Activated CD8-positive, alpha-beta memory T cell treated with anti-CD3 and anti-CD28 coated beads for 1 hour (primary cell): Measurements from ENCODE around the gene ECD.
"Not testable (repeated sequence)": the region's sequence is repeated elsewhere in the genome, so short reads cannot be mapped to it uniquely, and the experiment has no call there.

Source experiments
- DNase-seq, 2 donors: peaks; one replicate each; pipeline ENCODE4 v3.0.0-alpha.2; 2020; ENCODE audit warnings: low read depth in 1 of 2; ENCODE audit errors: extremely low read depth in 1 of 2

ECD gene

DNA sequence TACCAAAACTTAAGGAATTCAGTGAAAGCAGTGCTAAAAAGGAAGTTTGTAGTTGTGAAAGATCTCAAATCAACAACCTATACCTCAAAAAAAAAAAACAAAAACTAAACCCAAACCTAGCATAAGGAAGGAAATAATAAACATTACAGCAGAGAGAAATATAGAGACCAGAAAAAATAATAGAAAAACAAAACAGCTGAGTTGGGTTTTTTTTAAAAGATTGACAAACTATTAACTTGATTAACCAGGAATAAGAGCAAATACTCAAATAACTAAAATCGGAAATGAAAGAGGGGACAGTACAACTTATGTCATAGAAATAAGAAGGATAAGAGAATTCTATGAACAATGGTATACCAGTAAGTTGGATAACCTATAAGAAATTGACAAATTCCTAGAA lies 6.7 kb downstream of the ECD start:
- no peak for DNase-seq

DNA sequence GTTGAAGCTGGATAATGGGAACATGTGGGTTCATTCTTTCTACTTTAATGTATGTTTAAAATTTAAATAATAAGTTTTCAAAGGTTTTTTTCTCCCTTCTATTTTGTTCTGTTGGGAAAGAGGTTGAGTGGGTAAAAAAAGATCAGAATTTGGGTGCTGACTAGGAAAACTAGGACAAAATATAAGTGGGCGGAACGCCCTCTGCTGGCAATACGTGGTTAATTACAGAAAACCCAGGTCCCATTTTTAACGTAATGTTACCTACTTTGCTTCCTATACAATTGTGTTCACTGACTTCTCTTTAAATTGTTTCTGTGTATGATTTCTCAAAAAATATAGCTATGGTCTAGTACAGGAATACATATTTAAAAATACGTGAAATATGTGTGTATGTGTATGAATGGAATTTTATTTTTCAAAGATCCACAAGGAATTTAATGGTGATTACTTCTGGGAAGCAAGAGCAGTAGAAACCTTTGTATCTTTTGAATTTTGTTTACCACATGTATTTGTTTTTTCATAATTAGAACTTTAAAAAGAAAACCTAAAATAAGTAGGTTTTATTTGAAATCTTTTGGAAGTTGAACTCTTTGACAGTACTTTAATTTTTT lies 8.7 kb downstream of the ECD start:
- peak; percentile 15 to 32 for DNase-seq

DNA sequence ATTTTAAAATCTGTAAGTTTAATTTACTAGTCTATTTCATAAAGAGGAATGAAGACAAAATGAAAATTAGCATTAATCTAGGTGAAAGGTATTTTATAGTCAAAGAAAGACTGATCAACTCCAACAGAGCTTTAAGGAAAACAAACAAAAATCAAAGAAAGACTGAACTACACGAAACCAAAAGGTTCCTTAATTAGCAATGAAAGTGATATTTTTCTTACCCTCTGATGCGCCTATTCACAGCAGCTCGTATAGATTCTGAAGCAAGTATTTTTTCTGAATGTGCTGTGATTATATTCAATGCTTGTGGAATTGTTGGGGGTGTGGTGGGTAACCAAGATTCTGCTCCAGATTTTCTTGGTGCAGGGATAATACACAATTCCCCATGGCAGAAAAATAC lies 11.8 kb downstream of the ECD start:
- no peak for DNase-seq

DNA sequence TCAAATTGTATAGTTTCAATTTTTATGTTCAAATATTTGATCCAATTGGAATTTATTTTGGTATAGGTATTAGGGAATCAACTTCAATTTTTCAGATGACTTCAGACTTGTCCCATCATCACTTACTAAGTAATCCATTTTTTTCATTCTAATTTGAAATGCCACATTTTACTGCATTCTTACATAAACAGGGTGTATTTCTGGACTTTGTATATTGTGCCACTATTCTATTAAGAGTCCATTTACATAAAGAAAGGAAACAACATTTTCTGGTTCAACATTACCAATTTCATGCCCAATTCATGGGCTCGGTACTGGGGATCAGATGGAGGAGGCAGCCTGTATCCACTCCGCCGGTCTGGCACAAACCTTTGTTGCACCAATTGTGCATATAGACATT lies 15.8 kb downstream of the ECD start:
- no peak for DNase-seq

DNA sequence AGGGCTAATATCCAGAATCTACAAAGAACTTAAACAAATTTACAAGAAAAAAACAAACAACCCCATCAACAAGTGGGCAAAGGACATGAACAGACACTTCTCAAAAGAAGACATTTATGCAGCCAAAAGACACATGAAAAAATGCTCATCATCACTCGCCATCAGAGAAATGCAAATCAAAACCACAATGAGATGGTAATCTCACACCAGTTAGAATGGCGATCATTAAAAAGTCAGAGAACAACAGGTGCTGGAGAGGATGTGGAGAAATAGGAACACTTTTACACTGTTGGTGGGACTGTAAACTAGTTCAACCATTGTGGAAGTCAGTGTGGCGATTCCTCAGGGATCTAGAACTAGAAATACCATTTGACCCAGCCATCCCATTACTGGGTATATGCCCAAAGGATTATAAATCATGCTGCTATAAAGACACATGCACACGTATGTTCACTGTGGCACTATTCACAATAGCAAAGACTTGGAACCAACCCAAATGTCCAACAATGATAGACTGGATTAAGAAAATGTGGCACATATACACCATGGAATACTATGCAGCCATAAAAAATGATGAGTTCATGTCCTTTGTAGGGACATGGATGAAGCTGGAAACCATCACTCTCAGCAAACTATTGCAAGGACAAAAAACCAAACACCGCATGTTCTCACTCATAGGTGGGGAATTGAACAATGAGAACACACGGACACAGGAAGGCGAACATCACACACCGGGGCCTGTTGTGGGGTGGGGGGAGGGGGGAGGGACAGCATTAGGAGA lies 17.0 kb downstream of the ECD start:
- not testable (repeated sequence) for DNase-seq

DNA sequence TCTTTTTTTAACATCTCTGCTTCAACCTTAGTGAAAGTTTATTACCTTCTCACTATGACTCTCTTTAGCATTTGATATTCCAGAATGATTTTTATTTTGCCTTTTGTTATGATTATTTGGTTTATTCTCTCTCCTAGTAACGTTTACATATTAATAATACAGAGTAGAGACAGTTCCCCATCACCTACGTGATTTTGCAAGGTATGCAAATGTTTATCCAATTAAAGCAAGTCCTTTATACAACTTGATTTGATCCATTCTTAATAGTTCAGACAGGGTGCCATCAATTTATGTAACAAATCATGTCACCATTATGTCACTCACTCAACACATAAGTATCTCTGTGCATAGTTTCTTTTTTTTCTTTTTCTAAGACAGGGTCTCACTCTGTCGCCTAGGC lies 26.2 kb downstream of the ECD start:
- DNase-seq: no peak

DNA sequence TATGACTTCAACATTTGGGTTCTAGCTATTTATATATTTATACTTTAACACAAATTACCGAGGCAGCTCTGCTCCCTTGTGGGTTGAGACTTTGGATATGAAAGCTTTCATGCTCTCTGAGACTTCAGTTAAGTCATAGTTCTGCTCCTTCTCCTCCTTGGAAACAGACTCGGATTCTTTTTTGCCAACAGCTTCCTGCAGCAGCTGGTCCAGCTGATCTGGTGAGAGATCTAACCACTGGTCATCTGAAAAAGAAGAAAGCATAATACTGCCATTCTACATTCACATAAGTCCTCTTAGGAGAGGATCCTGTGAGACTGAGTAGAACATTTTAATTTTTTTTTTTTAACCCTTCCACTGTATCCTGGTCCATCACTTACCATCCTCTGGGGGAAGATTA lies 28.6 kb downstream of the ECD start:
- no peak for DNase-seq

DNA sequence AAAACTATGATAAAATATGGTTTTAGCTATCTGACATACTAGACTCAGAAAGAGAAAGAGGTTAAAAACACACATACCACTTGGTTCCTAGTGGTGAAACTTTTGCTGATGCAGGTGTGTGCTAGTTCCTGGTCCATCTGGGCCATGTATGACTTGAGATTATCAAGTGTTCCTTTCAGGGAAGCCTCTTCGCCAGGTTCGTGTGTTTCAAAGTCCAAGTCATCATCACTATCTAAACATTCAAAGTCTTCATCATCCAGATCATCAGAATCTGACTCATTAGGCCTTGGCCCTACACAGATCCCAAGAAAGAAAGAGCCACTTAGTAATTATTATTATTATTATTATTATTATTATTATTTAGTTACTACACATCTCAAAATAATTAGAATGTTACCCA lies 31.2 kb downstream of the ECD start:
- no peak for DNase-seq

DNA sequence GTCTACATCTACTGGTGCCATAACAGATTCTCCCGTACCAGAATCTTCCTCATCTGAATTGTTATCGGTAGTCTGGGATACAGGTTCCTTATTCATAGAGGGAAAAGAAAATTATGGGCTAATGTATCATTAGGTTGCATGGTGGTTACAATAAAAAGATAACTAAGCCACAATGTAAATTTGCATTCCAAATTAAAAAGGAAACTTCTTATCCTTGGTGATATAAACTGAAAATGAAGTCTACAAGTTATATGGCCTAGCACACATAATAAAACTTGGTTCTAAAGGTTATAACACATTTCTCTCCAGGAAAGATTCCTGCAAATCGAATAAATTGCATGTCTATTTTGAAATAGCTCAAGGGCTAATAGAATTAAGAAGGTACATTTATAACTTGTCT lies 33.1 kb downstream of the ECD start:
- DNase-seq: no peak

DNA sequence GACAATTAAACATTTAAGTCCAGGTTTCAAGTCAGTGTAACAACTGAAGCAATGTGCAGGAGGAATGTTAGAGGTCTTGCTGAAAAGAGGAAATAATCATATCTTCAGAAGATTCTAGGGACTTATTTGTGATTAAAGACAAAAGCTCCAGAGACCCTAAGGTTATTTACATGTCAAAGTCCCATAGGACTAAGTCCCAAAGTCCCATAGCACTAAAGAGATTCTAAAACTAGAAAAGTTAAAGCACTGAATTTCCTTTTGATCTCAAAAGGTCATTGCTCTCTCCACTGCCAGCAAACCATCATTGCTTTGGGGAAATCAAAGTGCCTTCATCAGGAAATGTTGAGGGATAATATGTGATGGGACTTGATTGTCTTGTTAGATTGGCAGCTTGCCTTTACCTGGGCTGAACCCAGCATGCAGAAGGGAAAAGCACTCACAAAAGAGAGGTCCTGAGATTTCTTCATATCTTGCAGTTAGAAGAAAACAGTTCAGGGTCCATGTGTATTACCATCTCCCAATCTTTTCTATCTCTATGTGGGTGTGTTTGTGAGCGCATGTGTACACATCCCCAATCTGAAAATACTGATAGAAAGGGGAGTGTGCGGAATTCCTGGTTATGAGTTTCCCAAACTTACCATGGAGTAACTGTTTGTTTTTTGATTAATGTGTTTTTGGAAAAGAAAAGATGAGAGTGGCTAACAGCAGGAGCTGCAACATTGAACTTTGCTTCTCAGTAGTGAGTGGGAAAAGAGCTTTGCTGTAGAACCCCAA lies 35.7 kb downstream of the ECD start:
- no peak for DNase-seq

DNA sequence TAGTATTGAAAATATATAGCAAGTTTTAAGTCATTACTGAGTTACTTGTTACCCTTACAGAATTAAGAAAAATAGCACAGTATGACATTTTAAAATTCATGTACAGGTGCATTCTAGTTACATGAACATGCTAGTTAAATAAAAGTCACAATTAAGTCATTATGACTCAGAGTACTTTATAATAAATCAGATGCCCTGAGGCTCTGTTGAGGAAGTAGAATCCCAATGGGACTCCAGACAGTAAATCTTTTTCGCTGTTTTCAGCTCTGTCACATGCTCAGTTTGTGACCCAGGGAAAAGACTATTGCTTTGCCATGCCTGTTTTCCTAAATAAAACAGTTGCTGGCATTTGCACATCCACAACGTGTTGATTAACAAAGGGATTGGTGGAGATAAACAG lies 36.5 kb downstream of the ECD start:
- DNase-seq: no peak

DNA sequence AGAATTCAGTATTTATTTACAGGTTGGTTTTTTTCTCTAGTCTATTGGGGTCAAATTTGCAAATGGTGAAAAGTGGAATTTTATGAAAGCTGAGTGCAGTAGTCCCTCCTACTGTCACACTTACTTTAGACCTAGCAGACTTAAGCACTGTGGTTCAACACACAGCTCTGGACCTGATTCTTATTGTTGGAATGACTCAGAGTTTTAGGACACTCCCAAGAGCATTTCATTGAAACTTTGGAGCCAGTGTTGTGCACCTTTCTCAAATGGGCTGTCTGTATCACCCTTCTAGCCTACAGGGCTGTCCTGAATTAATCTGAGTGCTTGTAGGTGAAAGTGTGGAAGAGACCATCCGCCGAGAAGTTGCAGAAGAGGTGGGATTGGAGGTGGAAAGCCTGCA lies 41.5 kb downstream of the ECD start:
- no peak for DNase-seq

DNA sequence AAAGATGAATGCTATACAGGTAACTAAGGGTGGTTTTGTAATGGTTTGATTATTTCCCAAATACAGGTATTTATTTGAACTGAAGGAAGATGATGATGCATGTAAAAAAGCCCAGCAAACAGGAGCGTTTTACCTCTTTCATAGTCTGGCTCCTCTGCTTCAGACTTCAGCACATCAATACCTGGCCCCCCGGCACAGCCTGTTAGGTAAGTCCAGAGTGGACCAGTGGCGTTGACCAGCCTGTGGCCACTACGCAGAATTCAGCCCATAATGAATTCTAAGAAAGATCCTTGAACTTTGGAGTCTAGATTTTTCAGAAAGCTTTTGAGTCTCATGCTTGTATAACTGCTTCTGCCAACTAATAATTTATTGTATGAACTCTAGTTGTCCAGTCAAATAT lies 47.9 kb downstream of the ECD start:
- DNase-seq: no peak

DNA sequence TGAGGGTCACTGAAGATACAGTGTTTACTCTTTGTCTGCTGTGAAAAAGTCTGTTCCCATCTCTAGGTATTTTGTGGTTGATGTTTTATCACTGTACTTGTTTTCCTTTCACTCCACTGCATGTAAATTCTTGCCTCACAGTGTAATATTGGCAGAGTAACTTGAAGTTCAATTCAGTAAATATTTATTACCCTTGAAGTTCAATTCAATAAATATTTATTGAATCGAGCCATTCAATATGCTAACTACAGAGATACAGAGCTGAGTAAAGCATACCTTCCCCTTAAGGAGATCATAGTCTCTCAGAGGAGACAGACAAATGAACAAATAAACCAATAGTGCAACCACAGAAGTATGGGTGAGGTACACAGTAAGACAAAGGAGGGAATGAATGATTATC lies 48.4 kb downstream of the ECD start:
- DNase-seq: no peak

DNA sequence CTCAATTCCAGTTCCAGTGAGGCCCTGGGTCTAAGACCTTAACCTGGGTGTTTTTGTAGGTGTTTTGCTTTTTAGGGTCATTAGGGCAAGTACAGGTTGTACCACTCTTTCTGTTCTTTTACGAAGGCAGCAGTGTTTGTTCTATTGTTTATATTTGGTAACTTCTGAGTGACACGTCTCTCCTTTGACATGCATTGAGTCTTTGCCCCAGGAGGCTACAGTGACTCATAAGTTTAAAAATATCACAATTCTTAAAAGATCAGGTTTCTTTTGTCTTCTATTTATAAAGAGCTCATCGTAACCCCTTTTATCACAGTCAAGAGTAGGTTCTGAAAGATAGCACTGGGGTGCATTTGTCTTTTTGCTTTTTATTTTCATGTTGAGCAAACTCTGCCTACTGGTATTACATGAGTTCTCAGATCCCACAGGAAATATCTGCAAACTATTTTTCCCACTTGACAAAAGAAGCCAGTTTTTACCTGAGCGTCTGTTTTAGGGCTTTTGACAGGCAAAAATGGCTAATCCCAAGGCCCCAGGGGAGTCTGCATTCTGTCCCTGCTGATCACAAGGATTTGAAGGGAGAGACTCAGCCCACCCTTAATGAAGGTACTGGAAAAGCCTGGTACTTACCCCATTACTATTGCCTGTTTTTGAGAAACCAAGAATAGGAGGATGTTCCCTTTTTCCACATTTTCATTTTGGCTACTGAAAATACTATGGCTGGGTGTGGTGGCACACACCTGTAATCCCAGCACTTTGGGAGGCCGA lies 49.6 kb downstream of the ECD start:
- no peak for DNase-seq

DNA sequence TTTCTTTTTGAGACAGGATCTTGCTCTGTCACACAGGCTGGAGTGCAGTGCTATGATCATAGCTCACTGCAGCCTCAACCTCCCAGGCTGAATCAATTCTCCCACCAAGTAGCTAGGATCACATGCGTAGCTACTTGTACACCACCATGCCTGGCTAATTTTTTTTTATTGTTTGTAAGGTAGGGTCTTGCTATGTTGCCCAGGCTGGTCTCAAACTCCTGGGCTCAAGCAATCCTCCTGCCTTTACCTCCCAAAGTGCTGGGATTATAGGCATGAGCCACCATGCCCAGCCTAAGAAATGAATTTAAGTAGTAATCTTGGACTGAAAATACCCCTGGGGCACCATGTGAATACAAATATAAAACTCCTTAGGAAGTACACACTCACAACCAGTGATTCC lies 51.8 kb downstream of the ECD start:
- no peak for DNase-seq

DNA sequence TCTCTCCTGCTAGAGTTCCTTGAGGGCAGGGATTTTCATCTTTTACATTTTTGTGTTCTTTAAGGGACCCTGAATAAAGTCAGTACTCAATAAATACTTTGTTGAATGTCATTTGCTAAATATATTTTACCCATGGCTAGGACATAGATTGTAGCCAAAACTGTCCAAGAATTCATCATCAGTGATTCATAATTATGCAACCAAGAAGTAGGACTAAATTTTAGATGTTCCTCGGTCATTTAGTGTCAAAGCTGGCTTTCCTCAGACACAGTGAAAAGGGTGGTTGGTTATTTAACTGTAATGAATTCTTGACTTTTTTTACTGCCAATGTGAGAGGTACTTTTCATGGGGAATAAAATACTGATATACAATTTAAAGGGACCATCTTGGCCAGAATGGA lies 54.3 kb downstream of the ECD start:
- DNase-seq: no peak

DNA sequence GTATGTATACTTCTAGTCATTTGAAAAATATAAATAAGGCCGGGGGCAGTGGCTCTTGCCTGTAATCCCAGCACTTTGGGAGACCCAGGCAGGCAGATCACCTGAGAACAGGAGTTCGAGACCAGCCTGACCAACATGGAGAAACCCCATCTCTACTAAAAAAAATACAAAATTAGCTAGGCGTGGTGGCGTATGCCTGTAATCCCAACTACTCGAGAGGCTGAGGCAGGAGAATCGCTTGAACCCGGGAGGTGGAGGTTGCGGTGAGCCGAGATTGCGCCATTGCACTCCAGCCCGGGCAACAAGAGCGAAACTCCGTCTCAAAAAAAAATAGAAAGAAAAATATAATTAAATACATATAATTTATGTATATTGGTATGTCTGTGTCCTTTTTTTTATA lies 55.8 kb downstream of the ECD start:
- not testable (repeated sequence) for DNase-seq

DNA sequence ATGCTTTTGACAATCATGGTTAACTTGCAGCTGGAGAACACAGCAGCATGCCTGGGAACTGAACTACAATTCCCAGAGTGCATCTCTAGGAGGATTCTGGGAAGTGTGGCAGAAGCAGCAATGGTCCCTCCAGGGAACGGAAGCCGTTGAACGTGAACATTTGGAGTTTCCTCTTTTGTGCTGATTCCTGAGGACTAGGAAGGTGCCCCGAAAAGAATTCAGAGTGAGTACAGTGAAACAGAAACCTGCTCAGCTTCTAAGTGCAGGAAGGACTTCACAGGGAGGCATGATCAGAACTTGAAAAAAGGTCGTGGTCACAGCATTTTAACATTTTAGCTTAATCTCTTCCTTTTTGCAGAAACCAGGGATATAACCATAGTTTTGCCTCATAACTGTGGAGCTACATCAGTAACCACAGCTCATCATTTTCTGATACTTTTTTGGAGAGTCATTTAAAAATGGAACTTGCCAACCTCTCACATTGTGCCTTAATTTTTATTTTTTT lies 57.4 kb downstream of the ECD start, which contains the start of gene NUDT13:
TSS of gene NUDT13 (plus strand) at position 111 of the 505 bp plus-strand sequence. CDS start 3,911 bp downstream, outside the sequence.
- peak in 1 of 2 donors; percentile 5 for DNase-seq

DNA sequence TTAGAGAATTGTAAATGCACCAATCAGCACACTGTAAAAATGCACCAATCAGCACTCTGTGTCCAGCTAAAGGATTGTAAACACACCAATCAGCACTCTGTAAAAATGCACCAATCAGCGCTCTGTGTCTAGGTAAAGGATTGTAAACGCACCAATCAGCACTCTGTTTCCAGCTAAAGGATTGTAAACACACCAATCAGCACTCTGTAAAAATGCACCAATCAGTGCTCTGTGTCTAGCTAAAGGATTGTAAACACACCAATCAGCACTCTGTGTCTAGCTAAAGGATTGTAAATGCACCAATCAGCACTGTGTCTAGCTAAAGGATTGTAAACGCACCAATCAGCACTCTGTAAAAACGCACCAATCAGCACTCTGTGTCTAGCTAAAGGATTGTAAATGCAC lies 58.6 kb downstream of the ECD start:
- not testable (repeated sequence) for DNase-seq

DNA sequence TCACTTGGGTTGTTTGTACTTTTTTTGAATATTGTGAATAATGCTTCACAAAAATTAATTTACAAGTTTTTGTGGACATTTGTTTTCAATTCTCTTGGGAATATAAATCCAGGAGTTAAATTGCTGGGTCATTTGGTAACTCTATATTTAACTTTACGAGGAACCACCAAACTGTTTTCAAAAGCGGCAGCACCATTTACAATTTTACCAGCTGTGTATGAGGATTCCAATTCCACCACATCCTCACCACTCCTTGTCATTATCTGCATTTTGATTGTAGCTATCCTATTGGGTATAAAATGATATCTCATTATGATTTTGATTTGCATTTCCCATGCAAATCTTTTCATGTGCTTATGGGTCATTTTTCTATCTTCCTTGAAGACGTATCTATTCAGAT lies 61.5 kb downstream of the ECD start:
- no peak for DNase-seq
